T-helper 17 cell (primary cell): ENCODE measurements around the gene VSIG8. TPM values are rescaled to one million over a fixed set of nuclear protein-coding genes. Genes with fewer than 3 reads are reported as not detected.

Experiments
- ATAC-seq: fragments of 150-1000 bp; cut with Tn5 transposase; 2 replicates; pipeline ENCODE4 v1.10.0; 2021; ENCODE audit warnings: mild to moderate bottlenecking, moderate library complexity
- DNase-seq, 3 donors: peaks; one replicate each; pipeline versions ENCODE4 v3.0.0 to v3.0.0-alpha.2; 2020 to 2021
- H3K9me3 ChIP-seq: one replicate; pipeline ENCODE4 v1.7.0; 2013; ENCODE audit warnings: low read length, mild to moderate bottlenecking; ENCODE audit not compliant: control insufficient read depth, poor library complexity, severe bottlenecking
- H3K27ac Mint-ChIP-seq: one replicate; pipeline ENCODE4 v1.8.0; 2022; ENCODE audit warnings: mild to moderate bottlenecking, moderate library complexity, mixed read lengths
- H3K27me3 Mint-ChIP-seq: one replicate; pipeline ENCODE4 v1.8.0; 2022; ENCODE audit warnings: mixed read lengths
- H3K36me3 Mint-ChIP-seq: one replicate; pipeline ENCODE4 v1.8.0; 2022; ENCODE audit warnings: low read depth, mixed read lengths
- H3K4me1 Mint-ChIP-seq: one replicate; pipeline ENCODE4 v1.8.0; 2022; ENCODE audit warnings: mild to moderate bottlenecking, mixed read lengths
- H3K4me3 Mint-ChIP-seq: one replicate; pipeline ENCODE4 v1.8.0; 2022; ENCODE audit warnings: mild to moderate bottlenecking, moderate library complexity, mixed read lengths
- total RNA-seq, 4 donors: library from RNA in 2 of 4; stranded (reverse) in 2 of 4; gene quantifications; one replicate each; pipeline ENCODE4 v1.2.3 and lab custom pipeline; 2022 to 2026

Gene VSIG8
- total RNA-seq, 2 donors from 2014 or later: not detected

DNA sequence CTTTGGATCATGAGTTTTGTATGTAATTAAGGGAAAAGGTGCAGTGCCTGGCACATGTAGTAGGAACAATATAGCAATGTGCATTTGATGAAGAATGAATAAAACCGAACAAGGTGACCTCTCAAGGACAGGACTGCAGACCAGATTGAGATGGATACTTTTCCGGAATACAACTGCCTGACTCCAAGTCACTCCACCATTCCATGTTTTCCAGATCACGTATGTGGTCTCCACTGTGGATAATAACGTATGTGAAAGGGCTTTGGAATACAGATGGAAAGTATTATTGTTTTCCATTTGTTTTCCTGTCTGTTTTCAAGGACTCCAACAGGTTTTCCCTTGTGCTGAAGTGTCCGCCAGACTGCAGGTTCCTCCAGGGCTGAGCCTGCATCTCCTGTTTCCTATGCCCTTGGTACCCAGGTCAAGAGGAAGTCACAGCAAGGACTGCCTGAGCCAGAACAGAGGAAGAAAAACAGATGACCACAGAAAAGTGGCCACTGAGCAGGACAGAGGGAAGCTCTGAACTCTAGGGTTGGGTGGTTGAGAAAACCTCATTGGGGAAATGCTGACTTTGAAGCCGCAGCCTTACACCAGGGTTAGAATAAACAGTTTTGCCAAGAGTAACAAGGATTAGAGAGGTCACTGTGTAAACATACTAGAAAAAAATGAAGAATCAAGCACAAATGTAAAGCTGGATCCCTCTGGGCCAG, 33.5 kb upstream of the VSIG8 start:
- Mint-ChIP-seq H3K27ac (no peak overlapping the region), H3K27me3 (peaks cover 10% of the 10 kb centered on the region), H3K4me3 (peak overlapping the region; percentile 45), H3K4me1 (peaks cover 26% of the 10 kb centered on the region), H3K36me3 (no peaks in the 10 kb centered on the region)
- H3K9me3 ChIP-seq: no peaks in the 10 kb centered on the region
- ATAC-seq: no peak
- no peak for DNase-seq

DNA sequence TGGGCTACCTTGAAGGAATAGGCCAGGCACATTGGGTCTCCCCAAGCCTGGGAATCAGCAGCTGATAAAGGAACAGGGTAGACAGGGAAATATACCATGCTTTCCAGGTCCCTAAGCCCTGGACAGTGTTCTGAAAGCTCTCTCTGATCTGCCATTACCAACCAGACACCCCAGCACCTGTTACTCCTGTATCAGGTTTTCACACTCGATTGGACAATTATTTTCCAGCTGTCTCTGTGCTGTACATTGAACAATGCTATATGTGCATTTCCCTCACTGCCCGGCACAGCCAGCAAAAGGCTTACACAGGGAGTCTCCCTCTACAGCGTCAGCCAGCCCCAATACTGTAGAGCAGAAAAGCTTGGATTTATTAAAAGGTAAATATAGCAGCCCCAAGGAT, 32.8 kb upstream of the VSIG8 start:
- Mint-ChIP-seq H3K36me3 (no peaks in the 10 kb centered on the region), H3K27me3 (peaks cover 10% of the 10 kb centered on the region), H3K27ac (no peak overlapping the region), H3K4me3 (no peak overlapping the region), H3K4me1 (peaks cover 25% of the 10 kb centered on the region)
- H3K9me3 ChIP-seq: no peaks in the 10 kb centered on the region
- DNase-seq: no peak
- no peak for ATAC-seq

DNA sequence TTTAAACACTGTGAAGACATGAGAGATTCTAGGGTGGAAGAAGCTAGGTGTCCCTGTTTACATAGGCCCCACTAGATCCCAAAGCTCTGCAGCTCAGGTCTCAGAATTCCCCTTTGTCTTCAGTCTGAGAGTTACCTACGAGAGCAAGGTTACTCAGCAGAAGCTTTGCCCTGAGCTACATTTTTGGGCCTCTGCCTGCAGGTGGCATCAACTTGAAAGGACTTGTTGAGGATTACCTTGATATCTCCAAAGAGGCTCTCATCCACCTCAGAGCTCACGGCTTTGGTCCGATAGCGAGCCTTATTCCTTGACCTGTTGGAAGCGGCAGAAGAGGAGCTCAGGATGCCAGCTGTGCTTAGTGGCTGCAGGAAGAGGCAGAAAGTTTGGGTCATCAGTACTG, 30.5 kb upstream of the VSIG8 start:
- H3K4me3 Mint-ChIP-seq: no peak overlapping the region
- ATAC-seq: no peak
- H3K4me1 Mint-ChIP-seq: peaks cover 25% of the 10 kb centered on the region
- H3K27me3 Mint-ChIP-seq: peaks cover 10% of the 10 kb centered on the region
- no peaks in the 10 kb centered on the region for H3K36me3 Mint-ChIP-seq
- DNase-seq: no peak
- peak overlapping the region; percentile 60 for H3K27ac Mint-ChIP-seq
- no peaks in the 10 kb centered on the region for H3K9me3 ChIP-seq

DNA sequence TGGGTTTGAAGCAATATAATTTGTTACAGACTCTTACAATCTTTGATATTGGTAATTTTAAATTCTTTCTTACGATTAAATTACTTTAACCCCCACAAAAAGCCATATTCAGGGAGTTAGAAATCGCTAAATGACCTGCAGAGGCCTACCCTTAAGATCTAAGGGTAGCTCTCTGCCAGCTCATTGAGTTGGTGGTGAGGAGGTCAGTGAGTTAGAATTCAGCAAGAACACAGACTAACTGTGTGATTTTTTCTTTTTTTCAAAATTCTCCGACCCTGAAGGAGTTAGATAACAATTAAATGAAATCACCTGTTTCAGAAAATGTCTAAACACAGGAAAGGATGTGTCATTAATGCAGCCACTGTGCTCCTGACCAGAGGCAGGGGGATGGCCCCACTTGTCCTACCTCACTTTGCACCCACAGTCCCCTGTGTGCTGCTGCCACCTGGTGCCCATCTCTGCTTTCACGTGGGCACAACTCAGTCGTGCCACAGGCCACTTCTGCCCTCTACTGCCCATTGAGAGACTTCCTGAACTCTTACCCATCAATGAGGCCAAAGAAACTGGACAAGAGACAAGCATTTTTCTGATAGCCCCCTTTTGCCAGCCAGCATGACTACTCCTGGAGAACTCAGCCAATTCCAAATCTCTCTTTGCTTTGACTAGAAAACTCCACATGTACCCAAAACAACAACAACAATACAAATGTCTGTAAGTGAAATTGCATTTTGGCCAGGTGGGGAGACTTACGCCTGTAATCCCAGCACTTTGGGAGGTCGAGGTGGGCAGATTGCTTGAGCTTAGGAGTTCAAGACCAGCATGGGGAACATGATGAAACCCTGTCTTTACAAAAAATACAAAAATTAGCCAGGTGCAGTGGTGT, 29.1 kb upstream of the VSIG8 start:
- peaks cover 10% of the 10 kb centered on the region for H3K27me3 Mint-ChIP-seq
- H3K9me3 ChIP-seq: no peaks in the 10 kb centered on the region
- DNase-seq: peak; percentile 50 to 56 (median 52)
- H3K36me3 Mint-ChIP-seq: no peaks in the 10 kb centered on the region
- no peak overlapping the region for H3K4me3 Mint-ChIP-seq
- ATAC-seq: peak; percentile 96
- H3K4me1 Mint-ChIP-seq: peaks cover 26% of the 10 kb centered on the region
- peak overlapping the region; percentile 60 for H3K27ac Mint-ChIP-seq

DNA sequence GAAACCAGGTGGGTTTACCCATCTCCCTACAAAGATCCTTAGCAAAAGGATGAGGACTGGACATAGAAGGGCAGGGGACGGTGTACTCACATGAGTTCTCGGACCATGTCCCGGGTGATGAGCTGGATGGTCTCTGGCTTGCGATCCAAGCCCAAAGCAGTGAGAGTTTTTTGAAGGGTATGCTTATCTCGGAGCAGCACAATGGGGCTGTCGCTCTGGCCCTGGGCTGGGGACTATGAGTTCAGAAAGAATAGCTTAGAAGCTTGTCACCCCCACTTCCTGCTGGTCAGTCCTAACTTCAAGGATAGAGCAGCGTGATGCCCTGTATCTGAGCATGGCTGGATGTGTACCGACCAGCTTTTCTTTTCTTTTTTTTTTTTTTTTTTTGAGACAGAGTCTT, 27.9 kb upstream of the VSIG8 start:
- DNase-seq (no peak), ATAC-seq (no peak)
- no peak overlapping the region for H3K27ac Mint-ChIP-seq
- no peak overlapping the region for H3K4me3 Mint-ChIP-seq
- no peaks in the 10 kb centered on the region for H3K9me3 ChIP-seq
- H3K36me3 Mint-ChIP-seq: peaks cover 2% of the 10 kb centered on the region
- peaks cover 22% of the 10 kb centered on the region for H3K4me1 Mint-ChIP-seq
- H3K27me3 Mint-ChIP-seq: peaks cover 2% of the 10 kb centered on the region

DNA sequence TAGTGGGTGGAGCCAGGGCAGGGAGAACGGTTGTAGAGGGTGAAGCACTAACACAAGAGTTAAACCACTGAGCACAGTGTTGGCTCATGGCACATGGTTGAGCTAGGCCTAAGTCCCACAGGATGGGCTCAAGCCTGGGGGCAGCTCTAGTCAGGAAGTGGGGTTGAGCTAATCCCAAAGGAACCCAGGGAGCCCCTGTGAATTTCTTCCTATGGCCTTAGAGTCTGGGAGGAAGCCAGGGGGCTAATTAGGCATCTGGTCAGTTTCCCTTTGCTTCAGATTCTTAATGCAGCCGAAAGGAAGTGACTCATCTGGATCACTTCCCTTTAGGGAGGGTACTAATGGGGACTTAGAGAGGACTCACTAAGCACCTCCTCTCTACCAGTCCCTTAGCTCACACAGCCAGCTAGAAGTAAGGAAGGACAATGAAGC, 27.4 kb upstream of the VSIG8 start:
- ATAC-seq (peak; percentile 49), DNase-seq (no peak)
- Mint-ChIP-seq H3K27ac (no peak overlapping the region), H3K4me1 (peaks cover 22% of the 10 kb centered on the region), H3K27me3 (peaks cover under 1% of the 10 kb centered on the region), H3K36me3 (peaks cover 2% of the 10 kb centered on the region), H3K4me3 (peak overlapping the region; percentile 52)
- no peaks in the 10 kb centered on the region for H3K9me3 ChIP-seq

DNA sequence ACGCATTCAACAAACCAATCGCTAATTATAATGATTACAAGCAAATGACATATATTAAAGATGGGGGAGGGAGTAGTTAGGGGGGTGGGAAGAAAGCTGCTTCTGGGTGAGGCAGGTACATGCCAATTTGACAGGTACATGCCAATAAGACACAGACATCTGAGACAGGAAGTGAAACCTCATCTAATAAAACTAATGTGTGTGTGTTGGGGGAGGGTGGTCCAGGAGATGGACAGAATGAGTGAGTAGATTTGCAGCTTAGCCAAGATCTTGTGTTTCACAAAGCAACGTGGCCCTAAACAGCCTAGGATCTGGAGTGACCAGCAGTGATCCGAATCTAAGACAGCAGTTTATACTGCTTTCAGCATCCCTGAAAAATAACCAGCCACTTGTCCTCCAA, 26.7 kb upstream of the VSIG8 start:
- H3K27me3 Mint-ChIP-seq: peaks cover 5% of the 10 kb centered on the region
- H3K27ac Mint-ChIP-seq: no peak overlapping the region
- peaks cover 2% of the 10 kb centered on the region for H3K36me3 Mint-ChIP-seq
- H3K4me1 Mint-ChIP-seq: peaks cover 24% of the 10 kb centered on the region
- no peak overlapping the region for H3K4me3 Mint-ChIP-seq
- ATAC-seq (no peak), DNase-seq (no peak)
- H3K9me3 ChIP-seq: no peaks in the 10 kb centered on the region

DNA sequence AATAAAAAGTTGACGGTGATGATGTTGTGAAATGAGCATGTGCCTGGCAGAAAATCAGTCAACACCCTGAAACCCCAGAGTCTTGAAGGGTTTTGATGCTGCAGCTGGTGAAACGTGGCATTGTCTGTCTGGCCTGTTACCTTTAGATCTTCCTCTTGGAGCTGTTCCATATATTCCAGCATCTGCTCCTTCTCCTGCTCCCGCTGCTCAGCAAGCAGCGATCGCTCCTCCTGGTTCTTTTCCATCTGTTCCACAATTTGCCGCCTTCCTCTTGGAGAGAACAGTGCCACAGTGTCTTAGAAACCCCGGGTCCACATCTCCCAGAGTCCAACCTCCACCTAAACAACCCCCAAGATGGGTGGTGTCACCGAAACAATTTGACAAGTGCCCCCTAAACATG, 21.8 kb upstream of the VSIG8 start:
- DNase-seq: no peak
- Mint-ChIP-seq H3K4me3 (no peak overlapping the region), H3K27ac (peak overlapping the region; percentile 86), H3K27me3 (peaks cover 6% of the 10 kb centered on the region), H3K4me1 (peaks cover 7% of the 10 kb centered on the region), H3K36me3 (peaks cover 2% of the 10 kb centered on the region)
- ATAC-seq: no peak
- no peaks in the 10 kb centered on the region for H3K9me3 ChIP-seq

DNA sequence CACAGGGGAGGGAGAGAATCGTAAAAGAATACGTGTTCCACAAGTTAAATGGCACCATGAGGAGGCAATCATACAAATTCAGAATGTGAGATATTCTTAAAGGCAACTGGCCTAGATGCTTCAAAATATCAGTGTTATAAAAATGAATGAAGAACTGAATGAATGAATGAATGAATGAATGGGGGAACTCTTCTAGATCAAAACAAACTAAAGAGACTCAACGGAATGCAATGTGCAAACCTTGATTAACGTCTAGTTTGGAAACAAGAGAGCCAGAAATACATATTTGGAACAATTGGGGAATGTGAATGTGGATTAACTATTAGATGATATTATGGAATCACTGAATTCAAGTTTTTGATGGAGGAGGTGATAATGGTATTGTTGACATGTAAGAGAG, 20.7 kb upstream of the VSIG8 start:
- H3K27me3 Mint-ChIP-seq: peaks cover 12% of the 10 kb centered on the region
- ATAC-seq (no peak), DNase-seq (no peak)
- no peak overlapping the region for H3K4me3 Mint-ChIP-seq
- no peak overlapping the region for H3K27ac Mint-ChIP-seq
- H3K4me1 Mint-ChIP-seq: peaks cover 9% of the 10 kb centered on the region
- H3K9me3 ChIP-seq: no peaks in the 10 kb centered on the region
- peaks cover 4% of the 10 kb centered on the region for H3K36me3 Mint-ChIP-seq

DNA sequence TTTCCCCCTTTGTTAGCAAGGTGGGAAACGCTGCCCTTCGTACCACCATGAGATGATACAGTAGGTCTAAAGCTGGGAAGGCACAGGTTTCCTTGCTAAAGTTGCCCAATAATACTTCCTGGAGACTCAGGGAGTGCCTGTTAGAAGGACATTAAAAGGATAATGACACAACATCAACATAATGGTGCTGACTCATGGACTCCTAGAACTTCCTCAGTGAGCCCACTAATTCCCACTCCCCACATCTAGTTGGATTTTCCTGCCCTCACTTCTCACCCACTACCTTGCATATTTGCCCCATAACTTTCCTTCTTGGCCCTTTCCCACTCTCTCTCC, 20.0 kb upstream of the VSIG8 start:
- peaks cover 12% of the 10 kb centered on the region for H3K27me3 Mint-ChIP-seq
- no peak for ATAC-seq
- peaks cover 4% of the 10 kb centered on the region for H3K36me3 Mint-ChIP-seq
- H3K9me3 ChIP-seq: no peaks in the 10 kb centered on the region
- no peak overlapping the region for H3K4me3 Mint-ChIP-seq
- DNase-seq: no peak
- no peak overlapping the region for H3K27ac Mint-ChIP-seq
- peaks cover 9% of the 10 kb centered on the region for H3K4me1 Mint-ChIP-seq

DNA sequence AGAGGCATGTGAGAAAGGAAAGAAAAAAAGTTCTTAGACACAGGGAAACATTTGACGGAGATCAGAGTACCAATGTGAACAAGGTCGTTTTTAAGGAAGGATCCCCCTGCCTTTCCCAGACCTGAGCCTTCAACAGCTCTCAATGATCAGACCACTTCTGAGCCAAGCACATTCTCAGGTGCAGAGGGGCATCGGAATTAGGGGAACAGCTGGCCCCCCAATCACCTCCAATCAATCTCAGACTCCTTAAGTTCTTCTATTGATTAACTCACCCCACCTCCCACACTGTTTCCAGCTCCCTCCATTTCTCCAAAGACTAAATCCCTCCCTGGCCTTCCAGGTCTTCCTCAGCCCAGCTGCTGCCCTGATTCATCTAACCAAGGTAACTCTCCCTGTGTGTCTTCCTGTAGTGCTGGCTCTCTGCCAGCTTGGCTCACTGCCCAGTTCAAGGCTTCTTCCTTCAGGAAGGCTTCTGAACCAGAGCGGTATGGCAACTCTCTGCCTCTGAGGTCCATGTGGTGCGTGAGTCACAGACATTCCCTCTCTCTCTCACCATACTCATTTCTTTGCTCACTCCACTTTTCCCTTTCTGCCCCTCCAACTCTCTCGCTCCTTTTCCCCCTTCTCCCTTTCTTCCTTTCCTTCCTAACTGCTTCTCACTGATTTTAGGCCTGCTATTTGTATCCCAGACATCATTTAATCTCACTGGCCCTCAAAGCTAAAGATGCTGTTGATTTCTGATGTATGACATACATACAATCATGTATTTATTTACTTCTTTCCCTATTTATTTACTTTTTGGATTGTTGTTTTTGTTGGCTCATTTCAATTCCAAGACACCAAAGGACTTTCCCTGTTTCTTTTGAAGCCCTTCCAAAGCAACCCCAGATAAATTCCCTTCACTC, 19.4 kb upstream of the VSIG8 start:
- DNase-seq: peak in 2 of 3 donors; percentile 22 to 26
- Mint-ChIP-seq H3K27me3 (peaks cover 12% of the 10 kb centered on the region), H3K4me1 (peaks cover 9% of the 10 kb centered on the region), H3K27ac (no peak overlapping the region), H3K36me3 (peaks cover 4% of the 10 kb centered on the region), H3K4me3 (no peak overlapping the region)
- H3K9me3 ChIP-seq: no peaks in the 10 kb centered on the region
- ATAC-seq: no peak

DNA sequence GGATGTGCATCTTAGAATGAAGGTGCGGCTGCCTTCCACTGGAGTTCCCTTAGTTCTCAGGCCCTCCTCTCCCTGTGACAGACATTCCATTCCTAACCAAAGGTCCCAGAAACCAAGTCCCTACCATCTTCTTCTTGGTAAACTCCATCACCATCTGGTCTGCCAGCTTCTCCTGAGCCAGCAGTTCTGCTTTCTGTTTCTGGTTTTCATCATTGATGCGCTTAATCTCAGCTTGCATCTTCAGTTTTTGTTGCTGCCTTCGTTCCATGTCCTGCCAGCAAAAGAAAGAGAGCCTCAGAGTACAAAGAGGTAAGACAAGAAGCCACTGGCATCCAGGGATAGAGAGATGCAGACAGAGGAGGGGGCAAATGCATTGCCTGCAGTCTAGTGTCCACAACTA, 18.0 kb upstream of the VSIG8 start:
- H3K27me3 Mint-ChIP-seq: peaks cover 26% of the 10 kb centered on the region

DNA sequence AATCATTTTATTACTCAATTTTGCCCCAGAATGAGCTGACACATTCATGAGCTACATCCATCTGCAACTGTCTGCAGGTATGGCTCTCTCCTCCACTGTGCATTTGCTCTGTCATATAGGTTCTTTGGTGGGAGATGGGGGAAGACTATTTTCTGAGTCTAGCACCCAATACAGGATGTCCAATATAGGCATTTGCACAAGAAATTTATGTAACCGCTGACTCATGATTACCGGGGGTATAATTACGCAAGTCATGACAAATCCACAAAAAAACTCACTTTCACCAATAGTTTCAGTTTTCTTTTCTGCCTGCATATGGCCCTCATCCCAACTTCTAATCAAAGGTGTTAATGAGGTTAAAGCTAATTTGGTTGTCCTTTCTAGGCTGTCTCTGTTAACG, 17.5 kb upstream of the VSIG8 start:
- ATAC-seq: no peak
- DNase-seq: no peak
- Mint-ChIP-seq H3K27me3 (peaks cover 30% of the 10 kb centered on the region), H3K36me3 (peaks cover 4% of the 10 kb centered on the region), H3K4me1 (peaks cover 8% of the 10 kb centered on the region), H3K27ac (no peak overlapping the region), H3K4me3 (no peak overlapping the region)
- H3K9me3 ChIP-seq: no peaks in the 10 kb centered on the region

More for the DNA sequence above, 18.0 kb upstream of the VSIG8 start:
- Mint-ChIP-seq H3K27ac (no peak overlapping the region), H3K4me1 (peaks cover 8% of the 10 kb centered on the region), H3K4me3 (no peak overlapping the region), H3K36me3 (peaks cover 4% of the 10 kb centered on the region)
- ATAC-seq (no peak), DNase-seq (no peak)
- H3K9me3 ChIP-seq: no peaks in the 10 kb centered on the region
